Endodermal cell (in vitro differentiated cells): Measurements from ENCODE around the gene DIS3L. TPM values are rescaled to one million over a fixed set of nuclear protein-coding genes. Genes with fewer than 3 reads are reported as not detected.

Experiments used
- DNase-seq: peaks from one replicate; pipeline ENCODE4 v3.0.0-alpha.2; 2017
- H3K27ac ChIP-seq: 2 replicates; pipeline ENCODE4 v1.5.1; 2013; ENCODE audit warnings: mild to moderate bottlenecking, low read depth, low read length, moderate library complexity
- H3K27me3 ChIP-seq: 2 replicates; pipeline ENCODE4 v1.6.1; 2013; ENCODE audit warnings: mild to moderate bottlenecking, low read length, moderate library complexity; ENCODE audit not compliant: insufficient read depth, control insufficient read depth, poor library complexity, severe bottlenecking
- H3K36me3 ChIP-seq: 2 replicates; pipeline ENCODE4 v1.7.0; 2013; ENCODE audit warnings: mild to moderate bottlenecking, low read length, moderate library complexity; ENCODE audit not compliant: control insufficient read depth, insufficient read depth
- H3K4me1 ChIP-seq: one replicate; pipeline ENCODE4 v1.7.0; 2013; ENCODE audit warnings: low read length; ENCODE audit not compliant: control insufficient read depth, insufficient read depth
- H3K4me3 ChIP-seq: 2 replicates; pipeline ENCODE4 v1.5.1; 2013; ENCODE audit warnings: mild to moderate bottlenecking, low read length, moderate library complexity
- H3K9ac ChIP-seq: 2 replicates; pipeline ENCODE4 v1.6.1; 2013; ENCODE audit warnings: mild to moderate bottlenecking, low read length, moderate library complexity; ENCODE audit not compliant: poor library complexity, severe bottlenecking; ENCODE audit errors: extremely low read depth
- H3K9me3 ChIP-seq: 2 replicates; pipeline ENCODE4 v1.6.1; 2013; ENCODE audit warnings: mild to moderate bottlenecking, low read length, moderate library complexity; ENCODE audit not compliant: control insufficient read depth
- H3K27ac Mint-ChIP-seq: 2 replicates; pipeline ENCODE4 v1.8.0; 2020; ENCODE audit warnings: mixed read lengths
- H3K27me3 Mint-ChIP-seq: 2 replicates; pipeline ENCODE4 v1.8.0; 2021; ENCODE audit warnings: mild to moderate bottlenecking, mixed read lengths; ENCODE audit not compliant: insufficient read depth
- H3K36me3 Mint-ChIP-seq: 2 replicates; pipeline ENCODE4 v1.8.0; 2020; ENCODE audit warnings: low read depth, mixed read lengths
- H3K4me1 Mint-ChIP-seq: 2 replicates; pipeline ENCODE4 v1.8.0; 2020; ENCODE audit warnings: mixed read lengths
- H3K4me3 Mint-ChIP-seq: 2 replicates; pipeline ENCODE4 v1.8.0; 2020; ENCODE audit warnings: mild to moderate bottlenecking, moderate library complexity, mixed read lengths
- H3K9me3 Mint-ChIP-seq: 2 replicates; pipeline ENCODE4 v1.8.0; 2020; ENCODE audit warnings: mild to moderate bottlenecking, mixed read lengths
- WGBS, 2 experiments: methylation state at CpG; one replicate each; pipeline versions ENCODE4 v1.1.5 to v1.1.7; 2013; ENCODE audit warnings: missing lambda C conversion rate in 2 of 2, mixed read lengths in 1 of 2; ENCODE audit not compliant: insufficient coverage in 1 of 2, insufficient read length in 1 of 2; 5-methylcytosine and 5-hydroxymethylcytosine counted together
- total RNA-seq, 2 donors: library from RNA; stranded (reverse); fragmentation: NEBNext Ultra II Directional in 1 of 2; extraction: Animal tissue kit (Norgen Biotek cat#: 25700) in 1 of 2; gene quantifications; 2 replicates in 1 of 2; 3 replicates in 1 of 2; pipeline ENCODE4 v1.2.1, GENCODE V29; 2021
- TF ChIP-seq, protein P1 (sequence below): fragments of 200-600 bp; sonication (generic); conservative IDR thresholded peaks from 2 replicates; pipeline ENCODE4 v1.5.0; 2021; ENCODE audit warnings: antibody characterized with exemption, mild to moderate bottlenecking

DIS3L gene
- total RNA-seq, 2 donors from 2014 or later: 26.3 to 38.4 TPM

DNA sequence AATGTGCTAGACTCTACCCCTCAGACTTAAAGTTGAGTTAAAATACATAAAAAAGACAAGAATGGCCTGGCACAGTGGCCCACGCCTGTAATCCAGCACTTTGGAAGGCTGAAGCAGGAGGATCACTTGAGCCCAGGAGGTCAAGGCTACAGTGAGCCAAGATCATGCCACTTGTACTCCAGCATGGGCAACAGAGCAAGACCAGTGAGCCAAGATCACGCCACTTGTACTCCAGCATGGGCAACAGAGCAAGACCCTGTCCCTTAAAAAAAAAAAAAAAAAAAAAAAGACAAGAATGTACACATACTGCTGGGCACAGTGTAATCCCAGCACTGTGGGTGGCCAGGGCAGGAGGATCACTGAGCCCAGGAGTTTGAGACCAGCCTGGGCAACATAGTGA, 17.4 kb downstream of the DIS3L start:
- peaks cover 47% of the 10 kb centered on the region for H3K36me3 ChIP-seq
- no peaks in the 10 kb centered on the region for H3K9me3 ChIP-seq
- no peaks in the 10 kb centered on the region for H3K27me3 ChIP-seq
- H3K27me3 Mint-ChIP-seq: no peaks in the 10 kb centered on the region
- TF ChIP-seq, protein P1, sequence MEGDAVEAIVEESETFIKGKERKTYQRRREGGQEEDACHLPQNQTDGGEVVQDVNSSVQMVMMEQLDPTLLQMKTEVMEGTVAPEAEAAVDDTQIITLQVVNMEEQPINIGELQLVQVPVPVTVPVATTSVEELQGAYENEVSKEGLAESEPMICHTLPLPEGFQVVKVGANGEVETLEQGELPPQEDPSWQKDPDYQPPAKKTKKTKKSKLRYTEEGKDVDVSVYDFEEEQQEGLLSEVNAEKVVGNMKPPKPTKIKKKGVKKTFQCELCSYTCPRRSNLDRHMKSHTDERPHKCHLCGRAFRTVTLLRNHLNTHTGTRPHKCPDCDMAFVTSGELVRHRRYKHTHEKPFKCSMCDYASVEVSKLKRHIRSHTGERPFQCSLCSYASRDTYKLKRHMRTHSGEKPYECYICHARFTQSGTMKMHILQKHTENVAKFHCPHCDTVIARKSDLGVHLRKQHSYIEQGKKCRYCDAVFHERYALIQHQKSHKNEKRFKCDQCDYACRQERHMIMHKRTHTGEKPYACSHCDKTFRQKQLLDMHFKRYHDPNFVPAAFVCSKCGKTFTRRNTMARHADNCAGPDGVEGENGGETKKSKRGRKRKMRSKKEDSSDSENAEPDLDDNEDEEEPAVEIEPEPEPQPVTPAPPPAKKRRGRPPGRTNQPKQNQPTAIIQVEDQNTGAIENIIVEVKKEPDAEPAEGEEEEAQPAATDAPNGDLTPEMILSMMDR: no peak
- peaks cover 5% of the 10 kb centered on the region for H3K4me1 Mint-ChIP-seq
- H3K9ac ChIP-seq: no peak overlapping the region
- DNase-seq: no peak
- H3K9me3 Mint-ChIP-seq: no peaks in the 10 kb centered on the region
- peaks cover 60% of the 10 kb centered on the region for H3K36me3 Mint-ChIP-seq
- H3K4me1 ChIP-seq: no peaks in the 10 kb centered on the region
- WGBS, 2 experiments: 85 to 97% methylated on average over 1 to 2 of the region's 2 CpGs
- no peak overlapping the region for H3K4me3 ChIP-seq
- H3K27ac Mint-ChIP-seq: no peak overlapping the region
- H3K4me3 Mint-ChIP-seq: no peak overlapping the region
- no peak overlapping the region for H3K27ac ChIP-seq

DNA sequence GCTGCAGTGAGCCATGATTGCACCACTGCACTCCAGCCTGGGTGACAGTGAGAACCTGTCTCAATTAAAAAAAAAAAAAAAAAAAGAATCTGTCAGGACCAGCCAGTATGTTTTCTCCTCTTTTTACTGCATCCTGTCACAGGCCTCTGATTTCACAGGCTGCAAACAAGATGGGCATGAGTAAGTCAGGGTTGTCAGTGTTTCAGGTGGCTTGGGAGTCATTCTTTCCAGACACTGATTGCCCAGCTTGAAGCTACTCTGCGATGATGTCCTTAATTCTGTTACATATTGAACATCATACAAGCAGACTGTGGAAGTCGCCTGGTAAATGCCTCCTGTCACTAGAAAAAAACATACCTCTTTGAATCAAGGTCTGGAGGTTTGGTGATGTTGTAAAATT, 18.8 kb downstream of the DIS3L start:
- TF ChIP-seq, protein P1: no peak
- Mint-ChIP-seq H3K9me3 (no peaks in the 10 kb centered on the region), H3K27ac (no peak overlapping the region), H3K36me3 (peaks cover 70% of the 10 kb centered on the region), H3K4me1 (no peaks in the 10 kb centered on the region), H3K4me3 (no peak overlapping the region), H3K27me3 (no peaks in the 10 kb centered on the region)
- no peak for DNase-seq
- no peak overlapping the region for H3K9ac ChIP-seq
- H3K27ac ChIP-seq: no peak overlapping the region
- no peaks in the 10 kb centered on the region for H3K4me1 ChIP-seq
- no peak overlapping the region for H3K4me3 ChIP-seq
- H3K36me3 ChIP-seq: peaks cover 44% of the 10 kb centered on the region
- H3K27me3 ChIP-seq: no peaks in the 10 kb centered on the region
- 100% methylated on average over 2 of the region's 2 CpGs; no CpG with 5 or more reads in 1 of the 2 experiments for WGBS, 2 experiments
- no peaks in the 10 kb centered on the region for H3K9me3 ChIP-seq

DNA sequence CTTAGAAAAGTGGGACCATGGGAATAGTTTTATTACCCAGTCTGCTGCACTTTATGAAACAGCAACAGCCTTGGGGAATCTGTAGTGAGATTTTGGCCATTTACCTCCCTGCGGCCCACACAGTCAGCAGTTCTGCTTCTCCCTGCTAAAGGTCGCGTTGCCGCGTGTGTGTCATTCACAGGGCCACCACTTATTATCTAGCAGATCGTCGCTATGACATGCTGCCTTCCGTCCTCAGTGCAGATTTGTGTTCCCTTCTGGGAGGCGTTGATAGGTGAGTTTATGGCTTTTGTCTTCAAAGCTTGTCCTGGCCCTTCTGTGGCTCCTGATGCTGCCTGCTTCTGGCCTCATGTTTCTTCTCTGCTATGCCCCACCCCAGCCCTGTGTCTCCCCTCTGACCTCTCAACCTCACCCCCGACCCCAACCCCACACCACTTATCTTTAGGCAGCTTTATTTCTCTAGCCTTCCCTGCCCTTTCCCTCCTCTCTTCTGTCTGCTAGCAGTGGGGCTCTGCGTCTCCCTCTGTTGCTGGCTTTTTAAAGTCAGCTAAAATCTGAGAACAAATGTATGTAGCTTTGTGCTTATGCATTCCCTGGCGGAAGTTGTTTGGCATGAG, 30.1 kb downstream of the DIS3L start:
- Histone ChIP-seq H3K4me3 (no peak overlapping the region), H3K27me3 (no peaks in the 10 kb centered on the region), H3K9ac (no peak overlapping the region), H3K9me3 (no peaks in the 10 kb centered on the region), H3K27ac (no peak overlapping the region), H3K4me1 (no peaks in the 10 kb centered on the region), H3K36me3 (peaks cover 50% of the 10 kb centered on the region)
- TF ChIP-seq, protein P1: no peak
- DNase-seq: no peak
- no peaks in the 10 kb centered on the region for H3K9me3 Mint-ChIP-seq
- H3K36me3 Mint-ChIP-seq: peaks cover 49% of the 10 kb centered on the region
- H3K4me1 Mint-ChIP-seq: no peaks in the 10 kb centered on the region
- no peak overlapping the region for H3K27ac Mint-ChIP-seq
- H3K4me3 Mint-ChIP-seq: no peak overlapping the region
- 88 to 96% methylated on average over 9 to 12 of the region's 12 CpGs for WGBS, 2 experiments
- no peaks in the 10 kb centered on the region for H3K27me3 Mint-ChIP-seq
